Umbilical cord (tissue), 2 donors: Measurements from ENCODE around the gene RASGEF1C. TPM values are rescaled to one million over a fixed set of nuclear protein-coding genes. Genes with fewer than 3 reads are reported as not detected.

Experiments used
- DNase-seq: peaks from one replicate; pipeline ENCODE4 v3.0.0-alpha.2; 2015; ENCODE audit warnings: low spot score
- total RNA-seq: library from RNA; depleted of rRNA; stranded (reverse); fragments of >200 nt; gene quantifications from one replicate; pipeline ENCODE4 v1.2.3, GENCODE V29; 2014; ENCODE audit warnings: low replicate concordance; ENCODE audit not compliant: insufficient read depth

RASGEF1C gene
- total RNA-seq, 1 donor from 2014 or later: 5.8 TPM

- no peak for DNase-seq
Measured at GRCh38 chr5:180120237-180121101, 88.5 kb downstream of the RASGEF1C start.

GRCh38 chr5:180119903-180120236, 89.1 kb downstream of the RASGEF1C start:
- no peak for DNase-seq

GRCh38 chr5:180119031-180119902, 89.7 kb downstream of the RASGEF1C start:
- no peak for DNase-seq

GRCh38 chr5:180118391-180118791, 90.6 kb downstream of the RASGEF1C start:
- DNase-seq: no peak

- no peak for DNase-seq
Measured at GRCh38 chr5:180117000-180117725, 91.8 kb downstream of the RASGEF1C start.

- DNase-seq: no peak
Measured at GRCh38 chr5:180116077-180116999, 92.7 kb downstream of the RASGEF1C start.

GRCh38 chr5:180115326-180116076, 93.5 kb downstream of the RASGEF1C start:
- DNase-seq: no peak

- no peak for DNase-seq
Measured at GRCh38 chr5:180114304-180115003, 94.6 kb downstream of the RASGEF1C start.

- DNase-seq: no peak
Measured at GRCh38 chr5:180113660-180114303, 95.2 kb downstream of the RASGEF1C start.

- DNase-seq: no peak
Measured at GRCh38 chr5:180112181-180112861, 96.7 kb downstream of the RASGEF1C start.

GRCh38 chr5:180111273-180112002, 97.6 kb downstream of the RASGEF1C start:
- no peak for DNase-seq

- no peak for DNase-seq
Measured at GRCh38 chr5:180109920-180110319, 99.1 kb downstream of the RASGEF1C start.

- DNase-seq: no peak
Measured at GRCh38 chr5:180107005-180107404, 102.0 kb downstream of the RASGEF1C start.

GRCh38 chr5:180105827-180106312, 103.1 kb downstream of the RASGEF1C start:
- DNase-seq: no peak

- no peak for DNase-seq
Measured at GRCh38 chr5:180104168-180104530, 104.9 kb downstream of the RASGEF1C start.

GRCh38 chr5:180103487-180104167, 105.4 kb downstream of the RASGEF1C start:
- no peak for DNase-seq

GRCh38 chr5:180102636-180103035, 106.4 kb downstream of the RASGEF1C start:
- DNase-seq: no peak
